Right ventricle myocardium inferior (tissue), 1 donor: ENCODE results near the gene GPATCH8. TPM values are rescaled to one million over a fixed set of nuclear protein-coding genes. Genes with fewer than 3 reads are reported as not detected.

Experiments
- ATAC-seq: fragments of 200-7000 bp; cut with Tn5 transposase; one replicate; pipeline ENCODE4 v1.9.1; 2020; ENCODE audit warnings: mild to moderate bottlenecking, moderate library complexity
- DNase-seq: peaks from one replicate; pipeline ENCODE4 v3.0.0; 2021; ENCODE audit errors: missing footprints
- intact Hi-C: fragments of 100-400 bp; cut with DNase I; formaldehyde crosslinking; loops from one replicate; pipeline ENCODE4 v1.11.0; 2022
- total RNA-seq: library from RNA; stranded (reverse); fragmentation: NEBNext Ultra II Directional; extraction: Animal tissue kit (Norgen Biotek cat#: 25700); gene quantifications from one replicate; pipeline ENCODE4 v1.2.1, GENCODE V29; 2021
- donor health status: DM: no; HTN: yes; CAD: no; lungs with severe emphysema.

GPATCH8 gene
- total RNA-seq, 1 donor from 2014 or later: 15.3 TPM

- intact Hi-C loops: no loop called here
- DNase-seq (peak; percentile 64), ATAC-seq (no peak)
These were observed 151.0 kb downstream of the GPATCH8 start for GRCh38 chr17:44351961-44352827.

GRCh38 chr17:44351464-44351863 lies 151.7 kb downstream of the GPATCH8 start:
- DNase-seq: no peak
- intact Hi-C loops: no loop called here
- no peak for ATAC-seq

GRCh38 chr17:44350733-44351226 lies 152.4 kb downstream of the GPATCH8 start:
- intact Hi-C loops: no loop called here
- ATAC-seq (peak; percentile 45), DNase-seq (peak; percentile 84)

- intact Hi-C loops: no loop called here
- ATAC-seq: no peak
These were observed 153.6 kb downstream of the GPATCH8 start for GRCh38 chr17:44349553-44350070.

GRCh38 chr17:44348988-44349364 lies 154.2 kb downstream of the GPATCH8 start:
- intact Hi-C loops: no loop called here
- no peak for ATAC-seq
- no peak for DNase-seq

More at GRCh38 chr17:44349553-44350070, 153.6 kb downstream of the GPATCH8 start:
- no peak for DNase-seq

GRCh38 chr17:44348234-44348987 lies 154.8 kb downstream of the GPATCH8 start:
- intact Hi-C loops: no loop called here
- DNase-seq (no peak), ATAC-seq (no peak)

Other genes starting within 250 kb of the GPATCH8 start
- 0.08 TPM for gene SLC4A1, start 235.3 kb downstream of the GPATCH8 start, total RNA-seq
- 0.49 TPM for gene RUNDC3A, start 194.8 kb downstream of the GPATCH8 start, total RNA-seq
- gene SLC25A39, start 178.6 kb downstream of the GPATCH8 start, total RNA-seq: 50.6 TPM
- 150 TPM for gene GRN, start 158.1 kb downstream of the GPATCH8 start, total RNA-seq
- 0.70 TPM for gene FAM171A2, start 139.6 kb downstream of the GPATCH8 start, total RNA-seq
- gene ITGA2B, start 113.8 kb downstream of the GPATCH8 start, total RNA-seq: 0.78 TPM
- 3.4 TPM for gene FZD2, start 54.1 kb upstream of the GPATCH8 start, total RNA-seq
- gene MEIOC, start 153.1 kb upstream of the GPATCH8 start, total RNA-seq: 0.11 TPM
- gene CCDC43, start 186.4 kb upstream of the GPATCH8 start, total RNA-seq: 25.6 TPM
- 3.8 TPM for gene DBF4B, start 205.3 kb upstream of the GPATCH8 start, total RNA-seq